Kidney epithelial cell (primary cell): ENCODE results near the gene COPE. TPM values are rescaled to one million over a fixed set of nuclear protein-coding genes. Genes with fewer than 3 reads are reported as not detected.
A peak's percentile ranks its signal among the peaks of the same experiment; 100 is the strongest.
"Not testable (repeated sequence)": the region's sequence is repeated elsewhere in the genome, so short reads cannot be mapped to it uniquely, and the experiment has no call there.

Source experiments
- DNase-seq: peaks from one replicate; pipeline ENCODE4 v3.0.0-alpha.2; 2010; ENCODE audit warnings: low read depth
- H3K27me3 ChIP-seq: 2 replicates; pipeline ENCODE4 v1.6.0; 2011; ENCODE audit warnings: low read length; ENCODE audit not compliant: control insufficient read depth, insufficient read depth
- H3K36me3 ChIP-seq: 2 replicates; pipeline ENCODE4 v1.5.1; 2011; ENCODE audit warnings: low read length; ENCODE audit not compliant: control insufficient read depth, insufficient read depth
- H3K4me3 ChIP-seq: 2 replicates; pipeline ENCODE4 v1.5.1; 2011; ENCODE audit warnings: low read depth, mild to moderate bottlenecking, control low read depth, low read length
- CTCF ChIP-seq: IDR thresholded peaks from 2 replicates; pipeline ENCODE4 v1.5.1; 2011; ENCODE audit warnings: mild to moderate bottlenecking, moderate library complexity, low read length, control low read depth, inconsistent platforms; ENCODE audit not compliant: insufficient read depth, poor library complexity, severe bottlenecking
- total RNA-seq: library from RNA; depleted of rRNA; stranded (reverse); fragments of >200 nt; gene quantifications from 2 replicates; pipeline ENCODE4 v1.2.3, GENCODE V29; 2015

COPE gene
- total RNA-seq, 1 donor from 2014 or later, result 437 TPM

DNA sequence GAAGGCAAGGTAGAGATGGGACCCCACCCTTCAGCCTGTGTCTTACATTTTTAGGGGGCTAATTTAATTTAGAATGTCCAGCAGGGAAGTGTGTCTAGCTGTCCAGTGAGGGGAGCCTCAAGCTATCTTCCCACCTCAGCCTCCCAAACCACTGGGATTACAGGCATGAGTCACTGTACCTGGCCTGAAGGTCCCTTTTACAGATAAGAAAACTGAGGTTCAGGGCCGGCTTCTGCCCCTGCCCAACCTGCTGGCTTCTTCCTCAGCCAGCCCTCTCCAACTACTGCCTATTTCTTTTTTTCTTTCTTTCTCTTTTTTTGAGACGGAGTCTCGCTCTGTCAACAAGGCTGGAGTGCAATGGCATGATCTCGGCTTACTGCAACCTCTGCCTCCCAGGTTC is 41.2 kb upstream of the COPE start:
- Histone ChIP-seq H3K27me3 (peaks cover 11% of the 10 kb centered on the region), H3K4me3 (no peak overlapping the region), H3K36me3 (no peaks in the 10 kb centered on the region)
- TF ChIP-seq CTCF, result no peak
- no peak for DNase-seq

GRCh38 chr19:18955042-18955441 is 35.9 kb upstream of the COPE start:
- no peak overlapping the region for H3K4me3 ChIP-seq
- H3K27me3 ChIP-seq, result peaks cover 4% of the 10 kb centered on the region
- no peaks in the 10 kb centered on the region for H3K36me3 ChIP-seq
- no peak for DNase-seq
- TF ChIP-seq CTCF, result no peak

DNA sequence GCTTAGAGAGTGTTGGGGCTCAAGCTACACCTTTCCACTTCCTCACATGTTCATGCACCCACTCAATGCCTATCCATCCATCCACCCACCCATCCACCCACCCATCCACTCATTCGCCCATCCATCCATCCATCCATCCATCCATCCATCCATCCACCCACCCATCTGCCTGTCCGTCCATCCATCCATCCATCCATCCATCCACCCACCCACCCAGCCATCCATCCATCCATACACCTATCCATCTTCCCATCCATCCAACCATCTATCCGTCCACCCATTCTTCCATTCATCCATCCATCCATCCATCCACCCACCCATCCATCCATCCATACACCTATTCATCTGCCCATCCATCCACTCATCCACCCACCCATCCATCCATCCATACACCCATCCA is 34.9 kb upstream of the COPE start:
- Histone ChIP-seq H3K27me3 (peaks cover 4% of the 10 kb centered on the region), H3K36me3 (no peaks in the 10 kb centered on the region), H3K4me3 (no peak overlapping the region)
- TF ChIP-seq CTCF, result no peak
- DNase-seq, result no peak

DNA sequence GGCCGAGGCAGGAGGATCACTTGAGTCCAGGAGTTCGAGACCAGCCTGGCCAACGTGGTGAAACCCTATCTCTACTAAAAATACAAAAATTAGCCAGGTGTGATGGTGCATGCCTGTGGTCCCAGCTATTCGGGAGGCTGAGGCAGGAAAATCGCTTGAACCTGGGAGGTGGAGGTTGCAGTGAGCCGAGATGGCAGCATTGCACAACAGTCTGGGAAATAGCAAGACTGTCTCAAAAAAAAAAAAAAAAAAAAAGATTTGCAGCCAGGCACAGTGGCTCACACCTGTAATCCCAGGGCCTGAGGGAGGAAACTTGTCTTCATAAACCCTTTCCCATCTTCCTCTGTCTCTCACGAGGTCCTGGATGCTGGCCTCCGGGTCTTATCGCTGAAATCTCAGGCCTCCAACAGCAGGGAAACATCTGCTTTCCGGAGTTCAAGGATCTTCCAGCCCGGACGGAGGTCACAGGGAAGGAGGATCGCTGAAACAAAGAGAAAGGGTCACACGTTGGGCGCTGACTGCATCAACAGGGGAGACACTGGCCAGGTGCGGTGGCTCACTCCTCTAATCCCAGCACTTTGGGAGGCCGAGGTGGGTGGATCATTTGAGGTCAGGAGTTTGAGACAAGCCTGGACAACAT is 33.3 kb upstream of the COPE start:
- not testable (repeated sequence) for H3K36me3 ChIP-seq, H3K27me3 ChIP-seq, H3K4me3 ChIP-seq, DNase-seq

DNA sequence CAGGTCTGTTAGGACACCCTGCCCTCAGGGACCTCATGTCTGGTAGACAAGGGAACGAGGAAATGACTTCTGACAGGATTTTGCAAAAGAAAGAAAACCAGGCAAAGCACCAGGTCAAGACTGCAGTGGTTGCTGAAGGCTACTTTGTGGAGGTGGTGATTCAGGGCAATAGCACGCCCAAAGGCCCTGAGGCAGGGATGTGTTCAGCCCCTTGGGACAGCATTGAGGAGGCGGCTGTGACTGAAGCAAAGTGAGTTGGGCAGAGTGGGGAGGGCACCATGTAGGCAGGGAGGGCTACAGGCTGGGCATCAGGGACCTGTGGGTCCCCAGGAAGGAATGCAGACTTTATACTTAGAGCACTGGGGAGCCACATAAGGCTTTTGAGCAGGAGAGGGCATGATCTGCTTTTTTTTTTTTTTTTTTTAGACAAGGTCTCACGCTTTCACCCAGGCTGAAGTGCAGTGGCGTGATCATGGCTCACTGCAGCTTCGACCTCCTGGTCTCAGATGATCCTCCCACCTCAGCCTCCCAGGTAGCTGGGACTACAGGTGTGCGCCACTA is 32.6 kb upstream of the COPE start:
- H3K27me3 ChIP-seq, result peaks cover 4% of the 10 kb centered on the region
- no peak for TF ChIP-seq CTCF
- H3K4me3 ChIP-seq, result no peak overlapping the region
- H3K36me3 ChIP-seq, result no peaks in the 10 kb centered on the region
- peak; percentile 16 for DNase-seq

DNA sequence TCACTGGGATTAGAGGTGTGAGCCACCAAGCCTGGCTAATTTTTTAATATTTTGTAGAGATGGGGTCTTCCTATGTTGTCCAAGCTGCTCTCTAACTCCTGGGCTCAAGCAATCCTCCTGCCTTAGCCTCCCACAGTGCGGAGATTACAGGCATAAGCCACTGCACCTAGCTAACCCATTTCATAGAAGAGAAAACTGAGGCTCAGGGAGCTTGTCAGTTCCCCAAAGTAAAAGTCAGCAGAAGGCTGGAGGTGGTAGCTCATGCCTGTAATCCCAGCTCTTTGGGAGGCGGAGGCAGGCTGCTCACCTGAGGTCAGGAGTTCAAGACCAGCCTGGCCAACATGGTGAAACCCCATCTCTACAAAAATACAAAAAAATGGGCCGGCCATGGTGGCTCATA is 30.7 kb upstream of the COPE start:
- DNase-seq, result no peak
- Histone ChIP-seq H3K27me3 (peaks cover 4% of the 10 kb centered on the region), H3K36me3 (no peaks in the 10 kb centered on the region), H3K4me3 (no peak overlapping the region)
- TF ChIP-seq CTCF, result no peak
